DMS53 treated with DMSO at 0.1 percent for 48 hours (cell line): ENCODE results near the gene RNF113A.
"Not testable (repeated sequence)": the region's sequence is repeated elsewhere in the genome, so short reads cannot be mapped to it uniquely, and the experiment has no call there.

Source experiments
- DNase-seq: peaks from one replicate; lab custom pipeline; 2025; ENCODE audit not compliant: unreplicated experiment; lab: John Stamatoyannopoulos, UW

The RNF113A gene

GRCh38 chrX:119871599-119872395 is at the start of gene RNF113A, which contains the start of gene NDUFA1:
Gene RNF113A (minus strand): TSS chrX:119871733. CDS start chrX:119871613, 120 bp downstream.
Gene NDUFA1 (plus strand): TSS chrX:119871832. CDS start chrX:119871912, 80 bp downstream.
- DNase-seq: peak; percentile 82

GRCh38 chrX:119919835-119920585 is 48.5 kb upstream of the RNF113A start:
- no peak for DNase-seq

- DNase-seq: no peak
Observed at GRCh38 chrX:119917877-119918276, 46.3 kb upstream of the RNF113A start.

- DNase-seq: no peak
Observed at GRCh38 chrX:119916310-119916709, 44.8 kb upstream of the RNF113A start.

GRCh38 chrX:119900976-119901375 is 29.4 kb upstream of the RNF113A start:
- DNase-seq: no peak

GRCh38 chrX:119899125-119899524 is 27.6 kb upstream of the RNF113A start:
- DNase-seq: no peak

GRCh38 chrX:119895843-119896326 is 24.4 kb upstream of the RNF113A start, which contains the start of gene AKAP14:
Gene AKAP14 (plus strand): TSS chrX:119895893. CDS start chrX:119903224, 7,331 bp downstream.
- no peak for DNase-seq

GRCh38 chrX:119891961-119892692 is 20.6 kb upstream of the RNF113A start:
- not testable (repeated sequence) for DNase-seq

GRCh38 chrX:119890626-119891025 is 19.1 kb upstream of the RNF113A start:
- not testable (repeated sequence) for DNase-seq

- peak; percentile 56 for DNase-seq
Observed at GRCh38 chrX:119887721-119888425, 16.3 kb upstream of the RNF113A start.

- DNase-seq: peak; percentile 38
Observed at GRCh38 chrX:119885554-119886428, 14.3 kb upstream of the RNF113A start.

- DNase-seq: peak; percentile 47
Observed at GRCh38 chrX:119880552-119881437, 9.3 kb upstream of the RNF113A start.

GRCh38 chrX:119880076-119880475 is 8.5 kb upstream of the RNF113A start:
- no peak for DNase-seq

GRCh38 chrX:119878740-119879139 is 7.2 kb upstream of the RNF113A start:
- DNase-seq: no peak

- DNase-seq: peak; percentile 26
Observed at GRCh38 chrX:119871245-119871598, 311 bp downstream of the RNF113A start.

GRCh38 chrX:119870626-119871131 is 854 bp downstream of the RNF113A start:
- DNase-seq: peak; percentile 20

- DNase-seq: peak; percentile 12
Observed at GRCh38 chrX:119853444-119853843, 18.1 kb downstream of the RNF113A start.
